Skeletal muscle cell (primary cell): ENCODE data around the gene MSH5.

ENCODE experiments used
- DNase-seq: peaks from one replicate; pipeline ENCODE4 v3.0.0-alpha.2; 2010; ENCODE audit warnings: low read depth
- H3K4me3 ChIP-seq: 2 replicates; pipeline ENCODE4 v1.5.1; 2011; ENCODE audit warnings: low read depth, mild to moderate bottlenecking, control low read depth, low read length, moderate library complexity

Gene MSH5

DNA sequence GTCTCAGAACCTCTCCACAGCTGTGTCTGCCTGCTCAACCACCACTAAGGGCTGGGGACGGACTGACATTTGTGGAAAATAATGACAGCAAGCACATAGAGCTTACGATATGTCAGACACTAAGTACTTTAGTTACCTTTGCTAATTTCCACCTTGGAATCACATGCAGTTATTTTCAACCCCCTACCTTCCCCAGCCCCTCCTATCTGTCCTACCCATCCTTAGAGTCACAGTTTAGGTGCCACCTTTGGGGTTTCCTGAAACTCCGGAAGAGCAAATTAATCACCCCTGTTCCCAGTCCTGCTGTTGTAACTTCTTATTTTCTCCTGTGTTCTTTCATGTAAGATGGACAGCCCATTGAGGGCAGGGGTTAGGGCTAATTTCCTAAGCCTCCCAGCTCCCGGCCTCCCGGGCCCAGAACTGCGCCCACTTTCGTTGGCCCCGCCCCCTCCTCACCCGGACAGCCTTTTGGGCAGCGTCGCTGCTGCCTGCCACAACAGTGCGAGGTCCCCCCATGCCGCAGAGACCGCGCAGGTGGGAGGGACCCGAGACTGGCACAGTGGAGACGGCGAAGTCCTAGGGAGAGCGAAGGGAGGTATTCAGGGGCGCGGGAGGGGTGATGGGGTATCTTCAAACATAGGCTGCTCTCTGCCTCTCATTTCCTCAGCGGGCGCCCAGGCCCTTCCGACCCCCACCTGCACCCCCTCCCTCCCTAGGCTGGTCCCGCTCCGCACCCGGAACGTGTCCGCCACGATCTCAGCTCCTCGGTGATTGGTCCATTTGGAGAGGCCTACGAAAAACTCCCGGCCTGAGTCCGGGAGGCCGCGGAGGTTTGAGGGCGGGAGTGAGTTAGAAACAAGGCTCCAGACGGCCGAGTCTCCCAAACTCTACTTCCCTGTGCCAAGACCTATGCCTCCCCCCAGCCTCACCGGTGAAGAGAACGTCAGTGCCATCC, 11.8 kb upstream of the MSH5 start:
- no peak for DNase-seq
- no peak overlapping the region for H3K4me3 ChIP-seq

DNA sequence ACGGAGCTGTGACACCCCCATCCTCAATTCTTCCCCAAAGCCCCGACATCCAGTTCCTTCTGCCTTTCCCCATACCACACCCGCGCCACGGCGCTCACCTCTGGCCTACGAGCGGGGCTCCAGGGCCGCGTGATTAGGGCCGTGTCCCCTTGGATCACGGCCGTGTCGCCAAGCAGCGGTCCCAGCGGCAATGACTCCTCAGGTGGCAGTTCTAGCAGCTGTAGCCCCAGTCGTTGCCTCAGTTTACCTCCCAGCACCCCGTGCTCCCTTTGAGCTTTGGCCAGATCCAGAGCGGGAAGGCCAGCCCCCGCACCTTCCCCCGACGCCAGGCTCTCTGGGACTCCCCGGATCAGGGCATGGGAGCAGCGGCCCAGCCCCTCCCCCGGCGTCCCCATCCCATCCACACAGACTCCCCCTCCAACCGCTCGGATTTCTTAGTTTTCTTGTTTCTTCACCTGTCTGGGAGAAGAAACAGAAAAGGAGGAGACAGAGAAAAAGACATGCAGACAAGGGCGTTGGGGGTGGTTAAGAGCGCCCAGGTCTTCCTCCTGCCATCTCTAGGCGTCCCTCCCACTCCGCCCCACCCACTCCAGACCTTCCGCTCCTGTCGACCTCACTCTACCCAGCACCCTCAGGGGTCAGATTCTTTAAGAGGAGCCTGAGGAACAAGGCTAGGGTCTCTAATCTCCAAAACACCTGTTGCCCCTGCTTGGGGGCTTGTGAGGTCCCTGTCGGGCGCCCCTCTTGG, 10.9 kb upstream of the MSH5 start, which contains the start of gene DDAH2:
DDAH2 (minus strand) TSS at position 533 of the 748 bp plus-strand sequence; CDS start at position 395, 138 bp downstream.
- peak within 1 kb of the TSS; percentile 90 for H3K4me3 ChIP-seq
- no peak for DNase-seq

DNA sequence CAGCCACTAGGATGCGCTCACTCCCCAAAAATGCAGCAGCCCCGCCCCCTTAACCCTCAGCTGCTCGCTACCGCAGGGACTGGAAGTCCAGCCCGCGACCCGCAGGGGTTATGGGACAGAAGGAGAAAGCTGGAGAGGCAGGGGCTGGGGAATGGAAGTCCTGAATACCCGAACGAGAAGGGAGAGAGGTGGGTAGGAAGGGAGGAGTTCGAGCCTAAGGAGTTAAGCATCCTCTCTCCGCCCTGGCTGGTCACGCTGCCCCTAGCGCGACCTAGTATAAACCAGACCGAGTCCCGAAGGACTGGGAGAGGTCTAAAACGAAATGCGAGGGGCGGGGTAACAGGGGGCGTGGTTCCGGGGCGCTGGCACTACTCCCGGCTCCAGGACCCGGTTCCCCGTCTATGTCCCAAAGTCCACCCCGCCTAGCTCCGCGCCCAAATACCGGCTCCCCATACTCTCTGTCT, 10.3 kb upstream of the MSH5 start:
- peak; percentile 50 for DNase-seq
- H3K4me3 ChIP-seq: peak overlapping the region; percentile 90

DNA sequence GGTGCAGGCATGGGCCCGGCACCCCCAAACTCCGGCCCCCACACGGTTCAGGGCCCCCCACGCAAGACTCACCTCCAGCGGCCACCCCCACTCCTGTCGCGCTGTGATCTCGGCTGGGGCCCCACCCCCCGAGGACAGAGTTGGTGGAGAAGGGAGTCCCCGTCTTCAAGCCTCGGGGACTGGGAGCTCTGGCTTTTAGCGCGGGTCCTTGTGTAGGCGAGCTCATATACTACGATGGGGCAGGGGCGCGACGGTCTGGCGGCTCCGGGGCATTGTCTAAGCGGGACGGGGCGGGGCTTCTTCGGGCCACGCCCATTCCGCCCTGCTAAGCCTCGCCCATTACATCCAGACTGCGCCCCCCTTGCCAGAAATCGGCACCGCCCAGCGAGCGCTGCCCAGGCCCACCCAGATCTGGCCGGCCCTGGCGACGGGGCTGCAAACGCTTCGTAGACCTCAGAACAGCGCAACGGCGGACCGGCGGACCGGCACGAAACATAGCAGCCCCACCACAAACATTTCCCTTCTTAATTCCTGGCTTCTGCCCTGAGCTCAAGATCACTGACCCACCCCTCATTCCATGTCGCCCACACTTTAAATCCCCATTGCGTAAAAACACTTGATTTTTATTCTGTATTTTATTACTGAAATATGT, 9.7 kb upstream of the MSH5 start:
- H3K4me3 ChIP-seq: peak overlapping the region; percentile 90
- peak; percentile 64 for DNase-seq

DNA sequence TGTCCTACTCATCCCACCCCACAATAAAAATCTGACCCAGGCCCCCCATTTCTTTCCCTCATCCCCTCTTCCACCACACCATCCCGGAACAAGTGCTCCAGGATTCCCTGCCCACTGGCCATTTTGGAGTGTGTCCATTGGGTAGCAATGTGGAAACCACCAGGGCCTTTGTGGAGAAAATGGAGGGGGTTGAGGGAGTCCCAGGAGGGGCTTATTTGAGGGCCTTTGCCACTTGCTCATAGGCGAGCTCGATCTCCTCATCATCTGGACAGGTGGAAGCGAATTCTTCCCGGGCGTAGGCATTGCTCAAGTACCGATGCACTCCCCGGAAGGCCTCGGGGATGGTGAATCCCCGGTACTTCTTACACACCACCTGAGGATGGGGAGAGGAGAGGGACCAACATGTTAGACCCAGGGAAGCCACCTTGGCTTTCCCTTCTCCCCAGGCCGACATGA, 9.1 kb upstream of the MSH5 start:
- no peak for DNase-seq
- H3K4me3 ChIP-seq: peak overlapping the region; percentile 90

DNA sequence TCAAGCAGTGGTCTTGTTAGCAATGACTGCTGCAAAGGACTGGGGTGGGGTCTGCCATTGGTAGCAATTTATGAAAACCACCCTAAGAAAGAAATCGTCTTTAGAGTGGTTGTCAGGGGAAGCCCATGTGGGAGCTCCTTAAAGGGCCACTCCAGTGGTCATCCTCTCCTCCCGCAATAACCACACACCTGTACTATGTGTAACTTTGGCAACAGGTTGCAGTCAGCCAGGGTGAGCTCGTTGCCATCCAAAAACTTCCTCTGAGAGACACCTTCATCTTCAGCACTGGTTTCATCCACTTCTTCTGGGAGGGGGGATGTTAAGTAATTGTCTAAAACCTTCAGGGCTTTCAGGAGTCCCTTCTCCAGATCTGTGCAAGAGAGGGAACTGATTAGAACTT, 7.8 kb upstream of the MSH5 start:
- H3K4me3 ChIP-seq: no peak overlapping the region
- DNase-seq: no peak

DNA sequence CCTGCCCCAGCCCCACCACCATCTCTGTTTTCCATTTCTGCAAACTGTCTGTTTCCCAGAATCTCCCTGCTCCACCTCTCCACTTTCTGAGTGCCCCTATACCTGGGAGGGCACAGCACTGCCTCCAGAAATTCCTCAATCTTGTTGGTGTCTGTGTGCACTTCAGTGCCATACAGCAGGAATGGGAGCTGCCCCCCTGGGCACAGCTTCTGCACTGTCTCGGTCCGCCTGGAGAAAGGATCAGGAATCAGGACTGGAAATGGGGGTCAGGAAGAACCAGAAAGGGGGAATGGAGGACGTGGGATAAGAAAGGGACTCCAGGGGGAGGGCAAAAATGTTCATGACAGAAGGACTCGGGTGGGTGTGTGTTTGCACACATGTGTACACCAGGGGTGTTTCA, 6.1 kb upstream of the MSH5 start:
- no peak for DNase-seq
- H3K4me3 ChIP-seq: peak overlapping the region; percentile 99

DNA sequence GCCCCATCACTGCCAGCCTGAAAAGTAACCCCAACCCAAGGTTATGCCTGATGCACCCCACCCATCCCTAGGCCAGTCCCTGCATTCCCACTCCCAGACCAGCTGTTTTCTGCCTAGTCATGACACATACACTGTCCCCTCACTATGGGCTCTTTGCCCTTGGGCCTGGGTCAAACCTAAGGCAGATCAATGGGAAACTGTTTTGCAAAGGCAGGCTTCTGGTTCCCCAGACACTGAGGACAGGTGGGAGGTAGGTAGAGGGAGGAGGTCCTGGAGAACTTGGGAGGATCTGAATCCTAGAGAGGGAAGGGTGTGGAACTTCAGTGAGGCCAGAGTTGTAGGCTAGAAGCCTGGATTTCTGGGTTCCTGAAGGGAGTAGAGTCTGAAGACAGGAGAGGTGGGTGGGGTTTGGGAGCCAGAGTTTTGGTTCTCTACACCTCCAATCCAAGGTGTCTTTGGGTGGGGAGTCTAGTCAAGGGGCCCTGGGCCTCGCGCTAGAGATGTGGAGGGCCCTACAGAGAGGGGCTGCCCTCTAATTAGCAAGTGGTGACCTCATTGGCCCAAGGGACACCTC, 5.5 kb upstream of the MSH5 start:
- peak overlapping the region; percentile 99 for H3K4me3 ChIP-seq
- no peak for DNase-seq

DNA sequence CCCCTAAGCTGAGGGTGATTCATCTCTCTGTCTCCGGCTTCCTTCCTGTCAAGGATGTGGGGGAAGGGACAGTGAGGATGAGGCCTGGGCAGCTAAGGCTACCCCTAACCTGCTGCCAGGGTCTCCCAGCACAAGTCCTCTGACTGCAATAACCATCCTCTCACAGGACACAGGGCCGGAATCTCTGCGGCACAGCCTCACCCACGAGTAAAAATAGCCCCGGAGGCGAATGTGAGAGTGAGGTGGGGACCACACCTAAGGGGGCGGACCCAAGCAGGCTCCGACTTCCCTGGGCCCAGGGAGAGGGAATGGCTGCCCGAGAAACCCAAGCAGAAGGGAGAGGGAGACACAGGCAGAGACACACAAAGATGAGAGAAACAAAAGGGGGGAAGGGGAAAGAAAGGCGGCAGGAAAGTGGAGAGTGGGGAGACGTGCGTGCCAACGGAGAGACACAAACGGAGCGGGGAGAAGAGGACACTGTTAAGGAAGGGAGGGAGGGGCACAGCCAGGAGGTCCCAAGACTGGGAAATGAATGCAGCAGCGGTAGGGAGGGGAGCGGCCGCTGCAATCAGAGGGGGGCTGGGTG, 4.9 kb upstream of the MSH5 start:
- DNase-seq: peak; percentile 29
- peak overlapping the region; percentile 99 for H3K4me3 ChIP-seq

DNA sequence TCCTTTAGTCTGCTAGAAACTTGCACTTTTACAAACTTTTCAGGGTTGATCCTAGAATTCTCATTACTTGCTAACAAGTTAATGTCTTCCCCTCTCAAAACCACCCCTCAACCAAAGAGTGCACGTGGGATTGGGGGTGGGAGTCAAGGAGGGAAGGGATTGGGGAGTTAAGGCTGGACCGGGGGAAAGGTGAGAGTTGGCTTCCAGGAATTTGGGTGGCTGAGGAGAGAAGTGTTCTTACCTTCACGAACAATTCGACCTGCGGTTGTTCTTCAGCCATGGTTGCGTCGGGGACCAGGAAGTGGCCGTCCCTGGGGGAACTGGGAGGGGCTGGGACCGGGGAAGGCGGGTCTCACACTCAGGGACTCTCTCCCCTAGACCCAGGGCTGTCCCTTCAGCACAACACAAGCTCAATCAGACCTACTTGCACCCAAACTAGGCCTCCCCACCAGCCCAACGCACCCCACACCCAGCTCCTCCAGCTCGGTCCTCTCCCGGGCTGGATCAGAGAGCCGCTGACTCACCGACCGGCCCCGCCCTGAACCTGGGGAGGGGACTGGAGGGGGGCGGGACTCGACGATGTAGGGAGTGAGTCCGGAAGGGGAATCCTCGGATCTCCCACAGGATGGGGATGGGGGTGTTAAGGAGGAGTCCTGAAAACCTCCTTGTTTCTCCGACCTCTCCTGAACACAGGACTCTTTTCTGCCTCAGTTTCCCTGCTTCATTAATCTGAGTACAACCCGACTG, 3.6 kb upstream of the MSH5 start, which contains the start of gene CLIC1:
CLIC1 (minus strand) TSS at position 510 of the 747 bp plus-strand sequence; CDS start at position 280, 230 bp downstream.
- peak; percentile 30 for DNase-seq
- peak within 1 kb of the TSS; percentile 99 for H3K4me3 ChIP-seq

DNA sequence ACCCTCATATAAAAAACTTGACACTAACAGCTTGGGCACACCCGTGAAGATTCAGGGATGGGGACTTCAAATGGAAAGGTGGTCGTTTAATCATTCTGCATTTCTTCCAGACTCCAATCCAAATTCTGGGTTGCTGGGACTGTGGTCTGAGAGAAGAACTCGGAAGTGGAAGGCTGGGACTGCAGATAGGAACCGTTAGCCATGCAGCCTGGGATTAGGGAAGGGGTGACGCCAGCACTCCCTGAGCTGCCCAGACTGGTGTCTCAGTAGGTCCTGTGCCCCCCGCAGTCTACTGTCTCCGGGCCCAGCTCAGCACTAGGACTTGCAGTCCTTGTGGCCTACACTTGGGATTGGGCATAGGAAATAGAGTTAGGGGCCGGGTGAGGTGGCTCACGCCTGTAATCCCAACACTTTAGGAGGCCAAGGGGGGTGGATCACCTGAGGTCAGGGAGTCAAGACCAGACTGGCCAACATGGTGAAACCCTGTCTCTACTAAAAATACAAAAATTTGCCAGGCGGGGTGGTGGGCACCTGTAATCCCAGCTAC, 3.0 kb upstream of the MSH5 start:
- H3K4me3 ChIP-seq: peak overlapping the region; percentile 99
- DNase-seq: no peak

DNA sequence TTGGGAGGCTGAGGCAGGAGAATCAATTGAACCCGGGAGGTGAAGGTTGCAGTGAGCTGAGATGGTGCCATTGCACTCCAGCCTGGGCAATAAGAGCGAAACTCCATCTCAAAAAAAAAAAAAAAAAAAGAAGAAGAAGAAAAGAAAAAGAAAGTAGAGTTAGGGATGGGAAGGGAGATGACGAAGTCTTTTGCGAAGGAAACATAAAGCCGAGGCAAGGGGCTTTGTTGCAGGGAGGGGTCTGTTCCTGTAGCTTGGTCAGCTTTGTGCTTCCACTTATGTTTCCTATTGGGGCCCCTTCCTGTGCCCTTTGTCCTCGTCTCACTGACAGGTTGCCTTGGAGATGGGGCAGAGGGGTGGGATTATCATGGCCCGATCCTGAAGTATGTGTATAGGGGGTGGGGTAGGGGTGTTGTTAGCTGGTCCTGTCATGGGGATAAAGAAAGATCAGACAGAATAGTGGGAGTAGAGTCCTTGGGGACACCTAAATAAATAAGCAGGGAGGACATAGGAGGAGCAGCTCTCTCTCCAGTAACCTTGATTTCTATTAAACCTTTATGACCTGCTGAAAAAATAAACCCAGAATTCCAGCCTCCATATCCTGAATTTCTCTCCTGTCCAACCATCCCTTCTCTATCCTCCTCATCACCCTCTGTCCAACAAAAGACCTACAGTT, 2.4 kb upstream of the MSH5 start:
- no peak for DNase-seq
- peak overlapping the region; percentile 26 for H3K4me3 ChIP-seq

DNA sequence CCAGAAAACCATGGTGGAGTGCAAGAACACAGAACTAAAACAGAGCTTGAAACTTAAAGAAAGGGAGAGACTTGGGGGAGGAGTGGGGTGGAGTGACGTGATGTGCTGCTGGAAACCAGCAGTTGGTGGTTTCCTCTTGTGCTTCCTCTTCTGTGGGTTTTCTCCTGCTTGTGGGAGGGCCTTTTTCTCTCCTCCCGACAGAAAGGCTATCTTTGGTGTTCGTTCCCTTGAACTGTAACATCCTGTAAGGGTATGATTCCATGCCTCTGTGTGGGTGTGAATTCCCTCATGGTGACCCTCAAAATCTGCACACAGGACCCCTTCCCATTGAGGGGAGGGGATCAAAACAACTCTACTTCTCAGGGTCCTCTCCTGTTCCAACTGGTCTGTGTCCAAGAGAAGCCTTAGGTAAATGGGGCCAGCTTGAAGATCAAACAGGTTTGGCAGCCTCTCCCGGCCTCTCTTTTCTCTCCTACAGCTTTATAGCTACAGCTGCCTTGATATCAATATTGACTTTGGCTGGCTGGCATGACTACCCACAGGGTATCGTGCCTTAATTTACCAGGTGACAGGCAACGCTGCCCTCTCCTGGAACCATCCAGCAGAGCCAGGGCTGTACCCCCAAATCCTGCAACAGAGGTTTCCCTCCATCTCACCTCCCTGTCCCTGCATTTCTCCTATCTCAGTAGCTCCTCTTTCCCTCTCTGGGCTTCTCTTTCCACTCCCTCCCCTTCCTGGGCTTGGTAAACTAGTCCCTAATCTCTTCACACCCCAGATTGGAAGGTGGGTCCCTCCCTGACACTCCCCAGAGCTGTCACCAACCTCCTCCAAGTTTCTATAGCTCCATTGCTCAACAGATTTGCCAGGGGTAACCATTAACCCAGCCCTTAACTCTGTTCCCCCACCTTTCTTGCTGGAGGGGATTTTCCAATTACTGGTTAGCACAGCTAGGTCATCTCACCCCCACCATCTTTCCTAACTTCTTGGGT, 1.5 kb upstream of the MSH5 start:
- H3K4me3 ChIP-seq: peak overlapping the region; percentile 26
- peak; percentile 62 for DNase-seq

DNA sequence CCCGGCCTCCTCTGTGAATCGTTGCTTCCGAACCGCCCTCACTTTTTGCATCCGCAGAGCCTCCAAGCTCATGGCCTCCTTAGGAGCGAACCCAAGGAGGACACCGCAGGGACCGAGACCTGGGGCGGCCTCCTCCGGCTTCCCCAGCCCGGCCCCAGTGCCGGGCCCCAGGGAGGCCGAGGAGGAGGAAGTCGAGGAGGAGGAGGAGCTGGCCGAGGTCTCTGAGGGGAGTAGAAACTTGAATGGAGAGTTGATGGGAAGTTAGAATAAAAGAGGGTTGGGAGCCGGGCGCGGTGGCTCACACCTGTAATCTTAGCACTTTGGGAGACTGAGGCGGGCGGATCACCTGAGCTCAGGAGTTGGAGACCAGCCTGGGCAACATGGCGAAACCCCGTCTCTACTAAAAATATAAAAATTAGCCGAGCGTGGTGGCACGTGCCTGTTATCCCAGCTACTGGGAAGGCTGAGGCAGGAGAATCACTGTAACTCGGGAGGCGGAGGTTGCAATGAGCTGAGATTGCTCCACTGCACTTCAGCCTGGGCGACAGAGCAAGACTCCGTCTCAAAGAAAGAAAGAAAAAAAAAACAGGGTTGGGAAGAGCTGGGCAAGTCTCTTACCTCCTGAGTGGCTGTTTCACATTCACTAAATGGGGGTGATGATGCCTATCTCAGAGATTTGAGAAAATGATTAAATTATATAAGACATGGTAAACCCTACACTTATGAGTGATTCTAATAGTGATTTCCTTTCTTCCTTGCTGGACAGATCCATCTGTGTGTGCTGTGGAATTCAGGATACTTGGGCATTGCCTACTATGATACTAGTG, 805 bp downstream of the MSH5 start:
- H3K4me3 ChIP-seq: peak overlapping the region; percentile 87
- DNase-seq: no peak

DNA sequence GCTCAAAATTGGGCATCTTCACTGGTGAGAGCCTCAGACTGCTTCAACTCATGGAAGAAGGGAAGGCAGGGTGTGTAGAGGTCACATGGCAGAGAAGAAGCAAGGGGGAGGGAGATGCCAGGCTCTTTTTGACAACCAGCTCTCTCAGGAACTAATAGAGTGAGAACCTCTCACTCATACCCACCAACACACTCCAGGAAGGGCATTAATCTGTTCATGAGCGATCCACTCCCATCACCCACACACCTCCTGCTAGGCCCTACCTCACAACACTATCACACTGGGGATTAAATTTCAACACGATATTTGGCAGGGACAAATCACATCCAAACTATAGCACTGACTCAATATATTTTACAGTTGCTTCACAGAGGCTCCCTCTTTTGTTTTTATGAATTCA, 2.0 kb downstream of the MSH5 start:
- H3K4me3 ChIP-seq: no peak overlapping the region
- DNase-seq: no peak

DNA sequence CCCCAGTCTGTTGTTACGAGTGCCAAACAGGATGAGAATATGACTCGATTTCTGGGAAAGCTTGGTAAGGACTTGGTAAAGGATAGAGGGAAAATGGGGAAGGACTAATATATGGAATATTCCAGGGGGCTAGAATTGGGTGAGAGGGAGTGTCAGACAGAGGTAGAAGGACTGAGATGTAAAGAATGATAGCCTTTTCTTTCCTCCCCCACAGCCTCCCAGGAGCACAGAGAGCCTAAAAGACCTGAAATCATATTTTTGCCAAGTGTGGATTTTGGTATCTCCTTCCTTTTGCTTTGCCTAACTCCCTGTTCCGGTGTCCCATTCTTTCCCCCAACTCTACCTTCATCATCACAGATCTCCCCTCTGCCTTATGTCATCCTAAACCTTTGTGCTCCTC, 3.1 kb downstream of the MSH5 start:
- H3K4me3 ChIP-seq: no peak overlapping the region
- DNase-seq: no peak
